Right lobe of liver (tissue), 4 donors: ENCODE results near the gene UBE2H.

Experiments used
- POLR2A ChIP-seq: fragments of 450-650 bp; IDR thresholded peaks from one replicate; pipeline ENCODE4 v1.6.1; 2017; ENCODE audit warnings: antibody characterized with exemption, mild to moderate bottlenecking
- TF ChIP-seq, protein P1 (sequence below), 4 donors: fragments of 200-600 bp in 3 of 4; fragments of 450-650 bp in 1 of 4; IDR thresholded peaks; one replicate each; pipeline versions ENCODE4 v1.5.1 to v1.8.0; 2016 to 2022; ENCODE audit warnings: antibody characterized with exemption in 4 of 4, mild to moderate bottlenecking in 2 of 4
- donor health status: DM: no; HTN: no; CAD: no.
- donor health status: DM: no; HTN: no; CAD: no.
- donor health status: DM: no; HTN: yes; CAD: no.

DNA sequence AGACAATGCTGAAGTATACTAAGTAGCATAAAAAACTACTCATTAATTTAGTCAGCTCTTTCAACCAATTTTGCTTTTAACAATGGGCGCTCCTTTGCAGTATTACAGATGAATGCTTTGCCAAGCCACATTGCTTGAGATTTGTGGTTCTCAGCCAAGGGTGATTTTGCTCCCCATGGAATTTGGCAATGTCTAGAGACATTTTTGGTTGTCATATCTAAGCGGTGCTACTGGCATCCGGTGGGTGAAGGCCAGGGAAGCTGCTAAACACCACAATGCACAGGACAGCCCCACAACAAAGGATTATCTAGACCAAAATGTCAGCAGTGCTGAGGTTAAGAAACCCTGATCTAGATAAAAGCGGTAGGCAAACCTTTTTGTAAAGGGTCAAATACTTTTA is 112.0 kb downstream of the UBE2H start:
- TF ChIP-seq, protein P1, sequence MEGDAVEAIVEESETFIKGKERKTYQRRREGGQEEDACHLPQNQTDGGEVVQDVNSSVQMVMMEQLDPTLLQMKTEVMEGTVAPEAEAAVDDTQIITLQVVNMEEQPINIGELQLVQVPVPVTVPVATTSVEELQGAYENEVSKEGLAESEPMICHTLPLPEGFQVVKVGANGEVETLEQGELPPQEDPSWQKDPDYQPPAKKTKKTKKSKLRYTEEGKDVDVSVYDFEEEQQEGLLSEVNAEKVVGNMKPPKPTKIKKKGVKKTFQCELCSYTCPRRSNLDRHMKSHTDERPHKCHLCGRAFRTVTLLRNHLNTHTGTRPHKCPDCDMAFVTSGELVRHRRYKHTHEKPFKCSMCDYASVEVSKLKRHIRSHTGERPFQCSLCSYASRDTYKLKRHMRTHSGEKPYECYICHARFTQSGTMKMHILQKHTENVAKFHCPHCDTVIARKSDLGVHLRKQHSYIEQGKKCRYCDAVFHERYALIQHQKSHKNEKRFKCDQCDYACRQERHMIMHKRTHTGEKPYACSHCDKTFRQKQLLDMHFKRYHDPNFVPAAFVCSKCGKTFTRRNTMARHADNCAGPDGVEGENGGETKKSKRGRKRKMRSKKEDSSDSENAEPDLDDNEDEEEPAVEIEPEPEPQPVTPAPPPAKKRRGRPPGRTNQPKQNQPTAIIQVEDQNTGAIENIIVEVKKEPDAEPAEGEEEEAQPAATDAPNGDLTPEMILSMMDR (IDR thresholded peaks at IDR 0.05) = no peak
- no peak for TF ChIP-seq POLR2A
